HG03575 (cell line): ENCODE measurements around the gene COL15A1.

Source experiments
- ATAC-seq: cut with Tn5 transposase; IDR thresholded peaks from one replicate; pipeline ENCODE4 v1.9.1; 2021; ENCODE audit not compliant: unreplicated experiment, insufficient number of reproducible peaks, low FRiP score; ENCODE audit errors: extremely low read depth

The COL15A1 gene

GRCh38 chr9:98983295-98984268 lies 39.9 kb downstream of the COL15A1 start:
- ATAC-seq = no peak

DNA sequence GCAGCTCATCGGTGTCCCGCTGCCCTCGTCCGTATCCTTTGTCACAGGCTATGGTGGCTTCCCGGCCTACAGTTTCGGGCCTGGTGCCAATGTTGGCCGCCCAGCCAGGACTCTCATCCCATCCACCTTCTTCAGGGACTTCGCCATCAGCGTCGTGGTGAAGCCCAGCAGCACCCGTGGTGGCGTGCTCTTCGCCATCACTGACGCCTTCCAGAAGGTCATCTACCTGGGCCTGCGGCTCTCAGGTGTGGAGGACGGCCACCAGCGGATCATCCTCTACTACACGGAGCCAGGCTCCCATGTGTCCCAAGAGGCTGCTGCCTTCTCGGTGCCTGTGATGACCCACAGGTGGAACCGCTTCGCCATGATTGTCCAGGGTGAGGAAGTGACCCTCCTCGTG lies 41.9 kb downstream of the COL15A1 start:
- no peak for ATAC-seq

DNA sequence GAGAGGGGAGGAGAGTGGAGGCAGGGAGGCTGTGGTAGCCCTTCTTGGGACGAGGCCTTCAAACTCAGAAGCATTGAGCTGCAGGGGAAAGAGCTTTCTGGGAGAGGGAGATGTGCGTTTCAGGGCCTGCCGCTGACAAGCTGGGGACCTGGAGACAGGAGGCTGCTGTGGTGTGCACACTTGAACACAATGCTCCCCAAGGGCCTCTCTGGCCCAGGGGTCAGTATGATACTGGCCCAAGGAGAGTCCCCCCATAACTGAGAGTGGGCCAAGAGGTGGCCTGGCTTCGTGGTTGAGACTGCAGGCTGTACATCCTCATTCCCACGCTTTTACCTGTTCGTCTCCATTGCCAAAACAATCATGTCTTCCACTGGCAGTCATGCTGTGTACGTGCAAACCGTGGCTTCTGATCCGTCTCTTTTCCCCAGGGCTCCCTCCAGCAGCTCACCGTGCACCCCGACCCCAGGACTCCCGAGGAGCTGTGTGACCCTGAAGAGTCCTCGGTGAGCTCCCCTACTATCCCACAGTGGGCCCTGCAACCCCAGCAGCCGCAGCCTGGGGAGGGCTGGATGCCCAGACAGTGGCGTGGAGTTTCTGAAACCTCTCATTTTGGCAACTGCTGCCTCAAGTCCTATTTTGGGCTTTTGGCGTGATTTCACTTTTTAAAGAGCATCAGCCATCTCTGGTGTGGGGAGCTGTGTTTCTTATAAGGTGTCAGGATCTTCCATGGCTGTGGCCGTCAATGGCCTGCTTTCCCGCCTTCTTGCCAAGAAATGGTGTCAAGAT lies 43.4 kb downstream of the COL15A1 start:
- ATAC-seq = no peak

DNA sequence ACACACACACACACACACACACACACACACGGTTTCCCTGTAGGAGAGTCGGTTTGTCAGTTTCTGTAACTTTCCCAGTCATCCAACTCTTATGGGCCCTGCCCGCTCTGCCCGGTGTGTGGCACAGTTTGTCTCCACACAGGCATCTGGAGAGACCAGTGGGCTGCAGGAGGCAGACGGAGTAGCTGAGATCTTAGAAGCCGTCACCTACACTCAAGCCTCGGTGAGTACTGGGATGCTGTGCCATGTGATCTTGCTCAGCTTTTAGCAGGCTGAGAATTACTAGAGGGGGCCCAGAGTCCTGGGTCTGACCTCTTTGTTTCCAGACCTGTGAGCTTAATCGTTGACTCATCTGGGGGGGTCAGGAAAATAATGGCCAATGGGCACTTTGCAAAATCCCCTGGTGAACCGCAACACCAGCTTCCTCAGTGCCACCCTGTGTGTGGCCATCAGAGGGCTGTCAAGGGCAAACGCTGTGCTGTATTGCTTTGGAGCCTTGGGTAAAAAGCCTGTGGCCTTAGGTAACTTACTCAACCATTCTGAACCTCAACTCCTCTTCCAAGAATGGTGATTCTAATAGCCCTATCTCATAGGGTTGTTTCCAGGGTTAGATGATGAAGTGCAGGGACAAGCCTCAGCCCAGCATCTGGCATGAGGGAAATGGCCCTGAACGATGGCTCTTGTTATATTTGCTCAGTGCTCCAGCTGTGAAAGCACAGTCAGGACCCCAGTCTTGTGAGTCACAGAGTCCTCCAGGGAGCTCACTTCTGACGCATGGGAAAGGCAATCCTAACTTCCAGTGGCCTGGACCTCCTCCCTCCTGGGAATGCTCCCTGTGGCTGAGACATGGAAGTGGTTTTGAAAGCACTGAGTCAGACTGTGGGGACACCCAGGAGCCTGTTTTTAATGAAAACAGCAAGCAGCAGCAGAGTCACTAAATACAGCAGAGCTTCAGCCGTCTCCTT lies 45.6 kb downstream of the COL15A1 start:
- no peak for ATAC-seq

- ATAC-seq = no peak
Observed at GRCh38 chr9:98990181-98990870, 46.6 kb downstream of the COL15A1 start.

DNA sequence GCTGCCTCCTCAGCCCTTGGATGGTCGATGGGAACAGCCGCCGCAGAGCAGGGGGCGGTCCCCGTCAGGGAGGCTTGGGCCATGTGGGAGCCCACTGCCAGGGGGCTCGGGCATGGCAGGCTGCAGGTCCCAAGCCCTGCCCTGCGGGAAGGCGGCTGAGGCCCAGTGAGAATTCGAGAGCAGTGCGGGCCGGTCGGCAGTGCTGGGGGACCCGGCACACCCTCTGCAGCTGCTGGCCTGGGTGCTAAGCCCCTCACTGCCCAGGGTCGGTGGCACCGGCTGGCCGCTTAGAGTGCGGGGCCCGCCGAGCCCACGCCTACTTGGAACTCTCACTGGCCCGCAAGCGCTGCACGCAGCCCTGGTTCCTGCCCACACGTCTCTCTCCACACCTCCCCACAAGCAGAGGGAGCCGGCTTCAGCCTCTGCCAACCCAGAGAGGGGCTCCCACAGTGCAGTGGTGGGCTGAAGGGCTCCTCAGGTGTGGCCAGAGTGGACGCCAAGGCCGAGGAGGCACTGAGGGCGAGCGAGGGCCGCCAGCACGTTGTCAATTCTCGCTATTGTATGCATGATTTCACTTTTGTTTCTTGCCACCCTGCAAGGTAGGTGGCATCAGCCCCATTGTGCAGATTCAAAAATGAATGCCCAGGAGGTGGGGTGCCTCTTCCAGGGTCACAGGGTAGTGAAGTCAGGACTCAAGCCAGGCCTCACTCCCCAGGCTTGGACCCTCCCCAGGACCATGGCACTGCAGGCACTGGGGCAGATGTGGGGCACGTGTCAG lies 48.6 kb downstream of the COL15A1 start:
- no peak for ATAC-seq

DNA sequence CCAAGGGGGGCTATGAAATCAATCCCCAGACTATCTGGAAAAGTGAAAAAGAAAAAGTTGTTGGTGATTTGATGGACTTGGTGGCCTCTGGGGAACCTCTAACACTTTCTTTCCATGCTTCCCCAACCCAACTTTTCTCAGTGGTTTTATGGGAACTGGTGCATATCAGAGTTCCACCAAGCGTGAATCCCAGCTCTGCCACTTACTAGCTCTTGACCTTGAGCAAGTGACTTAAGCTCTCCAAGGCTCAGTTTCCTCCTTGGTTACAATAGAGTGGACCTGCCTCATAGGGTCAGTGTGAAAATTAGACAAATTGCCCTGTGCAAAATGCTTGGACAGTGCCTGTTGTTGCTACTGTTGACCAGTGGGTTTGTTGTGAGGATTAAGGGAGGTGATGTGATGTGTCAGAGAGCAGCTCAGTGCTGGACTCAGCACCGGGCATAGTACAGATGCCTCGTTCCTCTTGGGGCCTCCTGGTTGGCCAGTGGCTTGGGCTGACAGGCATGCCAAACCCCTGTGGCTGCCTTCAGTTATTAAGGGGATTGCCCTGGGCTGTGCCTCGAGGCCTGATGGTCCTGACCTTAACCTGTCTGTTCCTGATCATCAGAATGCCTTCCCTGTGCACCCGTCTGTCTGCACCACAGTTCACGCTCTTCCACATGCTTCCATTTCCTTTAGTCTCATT lies 49.3 kb downstream of the COL15A1 start:
- no peak for ATAC-seq

DNA sequence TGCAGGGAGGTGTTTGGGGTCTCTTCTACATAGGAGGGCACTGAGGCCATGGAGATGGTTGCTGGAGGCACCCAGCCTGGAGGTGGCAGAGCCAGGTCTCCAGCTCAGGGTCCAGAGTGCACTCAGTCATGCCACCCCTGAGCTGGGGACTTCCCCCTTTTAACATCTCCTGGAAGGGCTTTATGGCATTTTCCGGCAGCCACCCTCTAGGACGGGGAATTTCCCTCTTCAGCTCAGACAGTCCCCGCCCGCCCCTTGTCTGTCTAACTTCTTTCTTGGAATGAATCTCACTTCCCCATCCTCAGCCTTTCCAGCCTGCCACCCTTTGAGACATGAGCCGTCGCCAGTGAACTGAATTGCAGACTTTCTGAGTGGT lies 49.9 kb downstream of the COL15A1 start:
- no peak for ATAC-seq

- no peak for ATAC-seq
Observed at GRCh38 chr9:98994172-98995058, 50.7 kb downstream of the COL15A1 start.

GRCh38 chr9:98995059-98995671 lies 51.5 kb downstream of the COL15A1 start:
- ATAC-seq = no peak

DNA sequence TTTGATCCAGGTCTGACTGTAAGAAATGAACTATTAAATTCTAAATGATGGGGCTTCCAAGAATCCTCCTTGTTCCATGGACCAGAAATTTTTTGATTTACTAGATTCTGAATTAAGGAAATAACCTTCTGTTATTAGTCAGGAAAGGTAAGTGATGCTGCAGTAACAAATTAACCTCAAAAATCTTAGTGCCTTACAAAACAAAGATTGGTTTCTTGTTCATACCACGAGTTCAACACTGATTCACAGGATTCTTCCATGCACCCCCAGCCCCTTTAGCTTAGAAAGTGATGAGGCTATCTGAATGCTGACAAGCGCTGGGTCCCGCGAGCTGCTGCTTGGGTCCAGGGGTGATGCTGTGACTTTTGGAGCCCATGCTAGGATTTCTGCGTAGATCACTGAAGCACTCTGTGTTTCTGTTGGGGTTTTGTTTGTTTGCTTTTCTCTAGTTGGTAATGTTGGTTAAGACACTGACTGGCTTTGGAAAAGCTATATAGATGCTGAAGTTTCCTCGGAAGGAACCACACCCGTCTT lies 52.3 kb downstream of the COL15A1 start:
- ATAC-seq = no peak

DNA sequence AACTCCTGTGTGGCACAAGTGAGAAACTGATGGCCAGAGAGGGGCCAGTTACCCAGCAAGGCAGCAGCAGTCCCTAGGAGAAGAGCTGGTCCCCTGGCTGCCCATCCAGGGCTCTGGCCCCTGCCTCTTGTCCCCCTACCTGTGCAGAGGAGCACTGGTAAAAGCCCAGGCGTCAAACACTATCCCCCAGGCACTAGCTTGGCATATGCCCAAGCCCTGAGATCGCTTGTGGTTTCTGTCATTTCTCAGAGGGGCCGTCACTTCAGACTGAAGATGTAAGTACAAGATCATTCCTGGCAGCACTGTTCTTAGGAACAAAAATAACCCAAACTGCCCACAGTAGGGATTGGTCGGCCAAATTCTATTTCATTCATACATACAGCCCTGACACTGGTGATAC lies 53.9 kb downstream of the COL15A1 start:
- ATAC-seq = no peak

DNA sequence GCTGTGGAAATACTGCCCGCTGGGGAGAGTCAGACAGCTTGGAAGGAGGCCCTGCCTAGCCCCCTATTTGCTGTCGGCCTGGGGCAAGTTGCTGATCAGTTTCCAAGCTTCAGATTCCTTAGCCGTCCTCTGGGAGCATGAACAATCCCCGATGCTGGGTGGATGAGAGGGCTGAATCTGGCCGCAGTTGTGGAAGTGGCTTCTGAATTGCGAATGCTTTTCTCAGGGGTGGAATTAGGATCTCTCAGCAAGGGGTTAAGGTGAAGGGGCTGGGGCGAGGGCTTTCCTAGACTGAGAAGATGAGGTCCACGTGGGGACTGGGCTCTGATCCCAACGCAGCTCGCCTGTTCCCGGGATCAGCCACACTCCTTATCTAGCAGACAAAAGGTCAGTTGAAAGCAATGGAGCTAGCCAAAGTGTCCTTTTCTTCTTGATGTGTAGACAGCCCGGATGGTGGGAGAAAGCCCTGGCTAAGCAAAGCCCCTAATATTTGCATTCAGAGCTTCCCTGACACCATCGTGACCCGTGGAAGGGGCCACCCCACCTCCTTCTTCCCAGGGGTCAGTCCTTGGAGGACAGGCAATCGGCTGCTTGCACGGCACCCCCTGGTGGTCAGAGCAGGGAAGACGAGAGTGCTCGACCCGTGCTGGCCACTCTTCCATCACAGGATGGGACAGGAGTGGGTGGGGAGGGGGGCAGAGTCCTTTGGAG lies 54.9 kb downstream of the COL15A1 start:
- no peak for ATAC-seq

DNA sequence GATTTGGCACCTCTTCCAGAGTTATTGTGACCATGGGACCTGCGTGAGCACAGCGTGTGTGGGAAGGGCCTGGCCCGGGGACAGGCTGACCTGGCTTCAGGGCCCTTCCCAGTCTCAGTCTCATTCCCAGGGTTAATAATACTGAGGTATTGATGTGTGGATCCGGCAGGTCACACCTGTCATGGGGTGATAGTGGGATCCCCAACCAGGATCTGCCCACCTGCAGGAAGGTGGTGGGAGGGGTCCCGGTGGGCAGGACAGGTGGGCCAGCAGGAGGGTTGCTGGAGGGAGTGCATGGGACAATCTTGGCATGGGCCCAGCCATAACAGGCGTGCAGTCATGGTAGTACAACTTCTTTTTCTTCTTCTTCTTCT lies 55.4 kb downstream of the COL15A1 start:
- ATAC-seq = no peak
